ENCODE data around the gene HOXB6. TPM values are rescaled to one million over a fixed set of nuclear protein-coding genes. Genes with fewer than 3 reads are reported as not detected.

HOXB6 gene
- total and polyA plus RNA-seq, 8 donors, result 0.12 to 1.8 (median 0.69) TPM

DNA sequence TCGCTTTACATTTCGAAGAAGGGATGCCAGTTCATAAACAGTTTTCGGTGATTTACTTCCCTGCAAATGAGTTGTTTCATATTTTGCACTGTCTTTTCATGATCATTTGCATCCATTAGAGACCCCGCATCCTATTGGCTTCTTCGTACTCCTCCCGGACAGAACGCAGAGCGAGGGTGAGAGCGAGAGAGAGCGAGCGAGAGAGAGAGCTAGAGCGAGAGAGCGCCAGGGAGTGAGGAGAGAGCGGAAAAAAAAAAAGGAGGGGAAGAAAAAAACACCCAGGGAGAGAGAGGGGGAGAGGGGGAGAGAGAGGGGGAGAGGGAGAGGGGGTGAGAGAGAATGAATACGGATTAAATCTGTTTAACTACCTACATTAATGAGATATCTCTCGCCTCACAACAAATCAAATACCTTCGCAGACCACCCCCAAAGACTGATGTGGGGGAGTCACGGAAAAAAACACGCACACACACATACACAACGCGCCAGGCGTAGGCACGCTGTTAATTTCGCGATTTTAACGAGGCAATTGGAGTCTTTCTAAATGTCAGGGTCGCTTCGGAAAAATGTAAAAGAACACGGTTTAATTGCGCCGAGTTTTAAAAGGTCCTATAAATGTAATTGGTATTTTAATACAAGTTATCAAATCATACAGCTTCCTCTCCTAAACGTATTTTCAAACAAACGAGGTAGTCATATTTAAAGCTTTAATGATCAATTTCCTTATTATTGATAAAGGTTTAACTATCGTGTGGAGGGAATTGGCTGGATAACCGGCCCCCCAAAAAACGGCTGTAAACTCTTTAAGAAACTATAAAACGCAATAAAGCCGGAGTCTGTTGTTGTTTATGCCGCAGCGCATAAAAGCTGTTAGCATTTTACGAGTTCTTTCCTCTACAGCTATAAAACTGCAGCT, 10.5 kb upstream of the HOXB6 start, which contains the start of gene HOXB8:
Gene HOXB8 (minus strand): TSS at position 246 of the 916 bp plus-strand sequence. CDS start 588 bp downstream, outside the sequence.
- ATAC-seq (no peak), FAIRE-seq (no peak), DNase-seq (no peak)
- Histone ChIP-seq H3K27ac (no peak within 1 kb of the TSS), H3K4me3 (no peak within 1 kb of the TSS), H3K4me1 (peaks cover 0 to 3% (median 0%) of the 10 kb centered on the region in 3 donors), H3K9me3 (no peaks in the 10 kb centered on the region), H3K36me3 (no peaks in the 10 kb centered on the region), H3K27me3 (peaks cover 9 to 69% (median 21%) of the 10 kb centered on the region in 4 donors)
- intact Hi-C loops (cut with DNase I), result loop anchor here in 1 of 3 donors (10.0 kb wide), 1 partner anchor 471 kb away; no protein-coding TSS in a partner anchor
- WGBS, 2 donors, result 13 to 16% methylated on average over 41 of the region's 41 CpGs
- TF ChIP-seq, protein P1, sequence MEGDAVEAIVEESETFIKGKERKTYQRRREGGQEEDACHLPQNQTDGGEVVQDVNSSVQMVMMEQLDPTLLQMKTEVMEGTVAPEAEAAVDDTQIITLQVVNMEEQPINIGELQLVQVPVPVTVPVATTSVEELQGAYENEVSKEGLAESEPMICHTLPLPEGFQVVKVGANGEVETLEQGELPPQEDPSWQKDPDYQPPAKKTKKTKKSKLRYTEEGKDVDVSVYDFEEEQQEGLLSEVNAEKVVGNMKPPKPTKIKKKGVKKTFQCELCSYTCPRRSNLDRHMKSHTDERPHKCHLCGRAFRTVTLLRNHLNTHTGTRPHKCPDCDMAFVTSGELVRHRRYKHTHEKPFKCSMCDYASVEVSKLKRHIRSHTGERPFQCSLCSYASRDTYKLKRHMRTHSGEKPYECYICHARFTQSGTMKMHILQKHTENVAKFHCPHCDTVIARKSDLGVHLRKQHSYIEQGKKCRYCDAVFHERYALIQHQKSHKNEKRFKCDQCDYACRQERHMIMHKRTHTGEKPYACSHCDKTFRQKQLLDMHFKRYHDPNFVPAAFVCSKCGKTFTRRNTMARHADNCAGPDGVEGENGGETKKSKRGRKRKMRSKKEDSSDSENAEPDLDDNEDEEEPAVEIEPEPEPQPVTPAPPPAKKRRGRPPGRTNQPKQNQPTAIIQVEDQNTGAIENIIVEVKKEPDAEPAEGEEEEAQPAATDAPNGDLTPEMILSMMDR (IDR thresholded peaks at IDR 0.05), result no peak

DNA sequence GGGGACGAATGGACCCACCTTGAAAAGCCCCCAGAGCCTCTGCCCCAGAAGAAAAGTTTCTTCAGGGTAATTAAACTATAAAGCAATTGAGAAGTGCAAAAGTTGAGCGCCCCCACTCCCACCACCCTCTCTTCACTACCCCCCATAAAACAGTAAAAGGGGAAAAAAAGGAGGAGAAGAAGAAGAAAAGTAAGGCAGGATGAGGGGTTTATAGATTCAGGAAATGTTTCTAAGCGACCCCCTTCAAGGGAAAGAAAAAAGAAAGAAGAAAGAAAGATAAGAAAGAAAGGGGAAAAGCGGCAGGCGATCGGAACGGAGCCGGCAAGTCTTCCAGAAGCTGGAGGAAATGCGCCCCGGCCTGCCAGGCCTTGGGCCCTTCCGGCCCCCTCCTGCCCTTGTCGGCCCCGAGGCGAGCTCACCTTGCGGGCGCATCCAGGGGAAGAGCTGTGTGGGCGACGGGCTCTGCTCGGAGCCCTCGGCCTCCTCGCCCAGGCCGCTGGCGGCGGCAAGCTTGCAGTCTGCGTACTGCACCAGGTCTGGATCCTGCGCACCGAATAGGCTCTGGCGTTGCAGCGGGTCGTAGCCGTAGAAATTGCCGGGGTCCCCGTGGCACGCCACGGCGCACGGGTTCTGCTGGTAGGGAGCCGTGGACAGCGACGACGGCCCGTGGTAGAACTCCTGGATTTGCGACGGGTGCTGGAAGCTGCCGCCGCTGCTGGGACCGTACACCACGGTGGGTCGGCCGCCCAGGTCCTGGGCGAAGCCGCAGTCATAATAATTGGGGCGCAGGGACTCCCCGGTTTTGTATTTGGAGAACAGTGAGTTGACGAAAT, 9.3 kb upstream of the HOXB6 start:
- peaks cover 0 to 5% (median 0%) of the 10 kb centered on the region in 3 donors for H3K4me1 ChIP-seq

DNA sequence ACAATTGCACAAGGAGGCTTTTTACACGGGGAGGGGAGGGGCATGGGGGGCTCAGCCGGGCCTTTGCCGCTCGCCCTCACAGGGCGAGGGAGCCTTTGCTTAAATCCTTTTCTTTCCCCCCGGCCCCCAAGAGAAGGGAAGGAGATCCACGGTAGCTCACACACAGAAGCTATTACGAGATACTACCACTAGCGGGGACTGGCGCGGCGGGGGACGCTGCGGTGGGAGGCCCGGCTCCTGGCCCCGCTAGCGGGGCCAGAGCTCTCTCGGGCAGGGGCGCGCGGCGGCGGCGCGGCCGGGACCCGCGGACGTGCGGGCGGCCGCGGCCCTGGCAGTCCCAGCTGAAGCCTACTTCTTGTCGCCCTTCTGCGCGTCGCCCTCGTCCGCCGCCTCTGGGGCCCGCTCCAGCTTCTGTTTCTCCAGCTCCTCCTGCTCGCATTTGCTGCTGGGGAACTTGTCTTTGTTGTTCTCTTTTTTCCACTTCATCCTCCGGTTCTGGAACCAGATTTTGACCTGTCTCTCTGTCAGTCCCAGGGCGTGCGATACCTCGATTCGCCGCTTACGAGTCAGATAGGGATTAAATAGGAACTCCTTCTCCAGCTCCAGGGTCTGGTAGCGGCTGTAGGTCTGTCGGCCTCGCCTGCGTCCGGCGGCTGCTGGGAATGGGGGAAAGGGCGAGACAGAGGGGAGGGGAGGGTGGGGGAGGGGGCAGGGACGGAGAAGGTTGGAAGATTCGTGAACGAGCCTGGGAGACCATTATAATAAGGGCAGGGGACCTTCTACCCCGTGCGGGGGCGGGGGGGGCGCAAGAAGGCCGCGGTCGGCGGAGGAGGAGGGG, 8.3 kb upstream of the HOXB6 start:
- 5% methylated on average over 66 to 67 of the region's 67 CpGs for WGBS, 2 donors
- no peaks in the 10 kb centered on the region for H3K36me3 ChIP-seq
- ATAC-seq (peak in 3 of 4 donors; percentile 33 to 56 (median 40)), DNase-seq (peak in 2 of 6 donors; percentile 54 to 66), FAIRE-seq (no peak)
- H3K4me3 ChIP-seq, result peak overlapping the region in 1 of 4 donors; percentile 14
- H3K27ac ChIP-seq, result no peak overlapping the region
- TF ChIP-seq, protein P1 (IDR thresholded peaks at IDR 0.05), result no peak
- H3K4me1 ChIP-seq, result peaks cover 0 to 5% (median 0%) of the 10 kb centered on the region in 3 donors
- H3K9me3 ChIP-seq, result no peaks in the 10 kb centered on the region
- peaks cover 3 to 65% (median 16%) of the 10 kb centered on the region in 4 donors for H3K27me3 ChIP-seq
- intact Hi-C loops (cut with DNase I), result loop anchor here in 1 of 3 donors (10.0 kb wide), 1 partner anchor 468 kb away; no protein-coding TSS in a partner anchor

More for the DNA sequence above, 9.3 kb upstream of the HOXB6 start:
- FAIRE-seq (no peak), DNase-seq (peak in 1 of 6 donors; percentile 65), ATAC-seq (no peak)
- Histone ChIP-seq H3K27me3 (peaks cover 4 to 66% (median 18%) of the 10 kb centered on the region in 4 donors), H3K4me3 (no peak overlapping the region), H3K27ac (no peak overlapping the region), H3K36me3 (no peaks in the 10 kb centered on the region), H3K9me3 (no peaks in the 10 kb centered on the region)
- intact Hi-C loops (cut with DNase I), result loop anchor here in 1 of 3 donors (10.0 kb wide), 1 partner anchor 469 kb away; no protein-coding TSS in a partner anchor
- TF ChIP-seq, protein P1 (IDR thresholded peaks at IDR 0.05), result no peak
- 11% methylated on average over 46 to 55 of the region's 55 CpGs for WGBS, 2 donors

DNA sequence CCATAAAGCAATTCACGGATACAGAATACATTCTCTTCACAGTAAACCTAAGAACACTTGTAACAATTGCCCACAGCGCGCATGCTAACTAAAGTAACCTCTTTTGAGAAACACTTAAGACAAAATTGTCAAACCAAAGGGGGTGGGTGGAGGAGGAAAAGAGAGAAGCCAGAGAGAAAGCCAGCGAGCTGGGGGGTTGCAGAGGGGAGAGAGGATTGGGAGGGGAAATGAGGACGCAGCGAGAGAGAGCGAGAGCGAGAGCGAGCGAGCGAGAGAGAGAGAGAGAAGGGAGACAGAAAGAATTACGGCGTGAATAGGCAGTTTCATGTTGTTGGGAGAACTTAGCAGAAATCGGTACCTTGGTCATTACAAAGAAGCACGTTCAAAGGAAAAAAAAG, 7.7 kb upstream of the HOXB6 start:
- no peak for FAIRE-seq
- no peak overlapping the region for H3K27ac ChIP-seq
- DNase-seq, result no peak
- H3K9me3 ChIP-seq, result no peaks in the 10 kb centered on the region
- no peaks in the 10 kb centered on the region for H3K36me3 ChIP-seq
- peak overlapping the region in 1 of 4 donors; percentile 14 for H3K4me3 ChIP-seq
- TF ChIP-seq, protein P1 (IDR thresholded peaks at IDR 0.05), result no peak
- intact Hi-C loops (cut with DNase I), result loop anchor here in 1 of 3 donors (10.0 kb wide), 1 partner anchor 468 kb away; no protein-coding TSS in a partner anchor
- peaks cover 0 to 5% (median 0%) of the 10 kb centered on the region in 3 donors for H3K4me1 ChIP-seq
- no peak for ATAC-seq
- H3K27me3 ChIP-seq, result peaks cover 0 to 65% (median 13%) of the 10 kb centered on the region in 4 donors
- 8% methylated on average over 15 of the region's 15 CpGs for WGBS, 2 donors
